ENCODE data around the gene BMPR1B. TPM values are rescaled to one million over a fixed set of nuclear protein-coding genes. Genes with fewer than 3 reads are reported as not detected.

Gene BMPR1B
- total RNA-seq, 3 donors from 2014 or later = 0.36 to 3.3 (median 0.81) TPM

- DNase-seq (no peak), ATAC-seq (no peak)
- H3K9me3 ChIP-seq = no peaks in the 10 kb centered on the region
- no peaks in the 10 kb centered on the region for H3K4me1 ChIP-seq (ENCODE audit: low read depth)
- H3K36me3 ChIP-seq (ENCODE audit: low read depth) = no peaks in the 10 kb centered on the region
- no peak overlapping the region for H3K4me3 ChIP-seq
- no peak for TF ChIP-seq CTCF (IDR thresholded peaks at IDR 0.05)
- intact Hi-C loops (cut with DNase I, micrococcal nuclease) = no loop called here
These were observed 335.7 kb downstream of the BMPR1B start for GRCh38 chr4:95093460-95093859.

GRCh38 chr4:95093936-95094929, 336.5 kb downstream of the BMPR1B start:
- DNase-seq (no peak), ATAC-seq (no peak)
- no peaks in the 10 kb centered on the region for H3K9me3 ChIP-seq
- intact Hi-C loops (cut with DNase I, micrococcal nuclease) = no loop called here
- no peaks in the 10 kb centered on the region for H3K36me3 ChIP-seq (ENCODE audit: low read depth)
- no peak for TF ChIP-seq CTCF (IDR thresholded peaks at IDR 0.05)
- H3K4me1 ChIP-seq (ENCODE audit: low read depth) = no peaks in the 10 kb centered on the region
- H3K4me3 ChIP-seq = no peak overlapping the region

- DNase-seq (no peak), ATAC-seq (no peak)
- Histone ChIP-seq H3K4me1 (ENCODE audit: low read depth) (no peaks in the 10 kb centered on the region), H3K36me3 (ENCODE audit: low read depth) (no peaks in the 10 kb centered on the region), H3K9me3 (no peaks in the 10 kb centered on the region), H3K4me3 (no peak overlapping the region)
- intact Hi-C loops (cut with DNase I, micrococcal nuclease) = no loop called here
- TF ChIP-seq CTCF (IDR thresholded peaks at IDR 0.05) = no peak
These were observed 337.7 kb downstream of the BMPR1B start for GRCh38 chr4:95095348-95095974.

GRCh38 chr4:95102162-95102790, 344.5 kb downstream of the BMPR1B start:
- intact Hi-C loops (cut with DNase I, micrococcal nuclease) = no loop called here
- no peak overlapping the region for H3K4me3 ChIP-seq
- TF ChIP-seq CTCF (IDR thresholded peaks at IDR 0.05) = no peak
- peak; percentile 88 for ATAC-seq
- no peaks in the 10 kb centered on the region for H3K4me1 ChIP-seq (ENCODE audit: low read depth)
- no peak for DNase-seq
- no peaks in the 10 kb centered on the region for H3K9me3 ChIP-seq
- no peaks in the 10 kb centered on the region for H3K36me3 ChIP-seq (ENCODE audit: low read depth)

- Histone ChIP-seq H3K36me3 (ENCODE audit: low read depth) (no peaks in the 10 kb centered on the region), H3K4me3 (no peak overlapping the region), H3K4me1 (ENCODE audit: low read depth) (no peaks in the 10 kb centered on the region), H3K9me3 (no peaks in the 10 kb centered on the region)
- no peak for ATAC-seq
- TF ChIP-seq CTCF (IDR thresholded peaks at IDR 0.05) = no peak
- intact Hi-C loops (cut with DNase I, micrococcal nuclease) = no loop called here
- DNase-seq = no peak
These were observed 347.4 kb downstream of the BMPR1B start for GRCh38 chr4:95105112-95105511.
